Osteoblast (primary cell): Measurements from ENCODE around the gene RAD23A. TPM values are rescaled to one million over a fixed set of nuclear protein-coding genes. Genes with fewer than 3 reads are reported as not detected.

Source experiments
- DNase-seq: peaks from one replicate; pipeline ENCODE4 v3.0.0; 2011; ENCODE audit warnings: low spot score, mixed read lengths; ENCODE audit not compliant: insufficient read length; ENCODE audit errors: missing footprints
- H2AFZ ChIP-seq: 2 replicates; pipeline ENCODE4 v1.6.0; 2011; ENCODE audit warnings: mild to moderate bottlenecking, low read length
- H3K27ac ChIP-seq: 2 replicates; pipeline ENCODE4 v1.5.1; 2011; ENCODE audit warnings: mild to moderate bottlenecking, low read depth, low read length, moderate library complexity
- H3K27me3 ChIP-seq: 2 replicates; pipeline ENCODE4 v1.6.0; 2012; ENCODE audit warnings: mild to moderate bottlenecking, control low read depth, inconsistent platforms, low read length, moderate library complexity; ENCODE audit not compliant: insufficient read depth
- H3K36me3 ChIP-seq: 2 replicates; pipeline ENCODE4 v1.5.1; 2011; ENCODE audit warnings: mild to moderate bottlenecking, low read length, control low read depth, moderate library complexity; ENCODE audit not compliant: insufficient read depth
- H3K4me1 ChIP-seq: 2 replicates; pipeline ENCODE4 v1.5.1; 2011; ENCODE audit warnings: mild to moderate bottlenecking, low read length, control low read depth, moderate library complexity; ENCODE audit not compliant: insufficient read depth
- H3K4me2 ChIP-seq: 2 replicates; pipeline ENCODE4 v1.6.0; 2011; ENCODE audit warnings: mild to moderate bottlenecking, low read length; ENCODE audit not compliant: insufficient read depth
- H3K4me3 ChIP-seq: fragments of 200-600 bp; sonication (generic); 3 replicates; pipeline ENCODE4 v1.5.1; 2012; ENCODE audit warnings: mild to moderate bottlenecking, low read length, inconsistent platforms; ENCODE audit not compliant: insufficient read depth
- H3K79me2 ChIP-seq: 2 replicates; pipeline ENCODE4 v1.6.0; 2012; ENCODE audit warnings: mild to moderate bottlenecking, low read length, control low read depth, inconsistent platforms; ENCODE audit not compliant: insufficient read depth
- H3K9me3 ChIP-seq: 2 replicates; pipeline ENCODE4 v1.5.1; 2011; ENCODE audit warnings: low read depth, low read length, control low read depth
- H4K20me1 ChIP-seq: 2 replicates; pipeline ENCODE4 v1.6.0; 2012; ENCODE audit warnings: mild to moderate bottlenecking, low read length, control low read depth; ENCODE audit not compliant: insufficient read depth
- CTCF ChIP-seq: IDR thresholded peaks from 2 replicates; pipeline ENCODE4 v1.5.1; 2011; ENCODE audit warnings: mild to moderate bottlenecking, low read depth, low read length, moderate library complexity; ENCODE audit errors: extremely low read depth
- total RNA-seq: library from RNA; depleted of rRNA; stranded (reverse); fragments of >200 nt; gene quantifications from 2 replicates; pipeline ENCODE4 v1.2.3, GENCODE V29; 2012

RAD23A gene
- total RNA-seq, 1 donor, result 84.0 TPM

- H3K27ac ChIP-seq, result no peak overlapping the region
- DNase-seq, result peak; percentile 59
- no peak overlapping the region for H3K4me3 ChIP-seq
Measured at GRCh38 chr19:12984143-12984627, 38.5 kb downstream of the RAD23A start.

GRCh38 chr19:12984683-12985048, 39.0 kb downstream of the RAD23A start:
- no peak for TF ChIP-seq CTCF
- H2AFZ ChIP-seq, result peak overlapping the region; percentile 69
- H3K4me2 ChIP-seq, result peak overlapping the region; percentile 23

More at GRCh38 chr19:12984143-12984627, 38.5 kb downstream of the RAD23A start:
- no peaks in the 10 kb centered on the region for H3K9me3 ChIP-seq
- no peaks in the 10 kb centered on the region for H3K79me2 ChIP-seq
- no peak overlapping the region for H3K4me2 ChIP-seq
- no peaks in the 10 kb centered on the region for H4K20me1 ChIP-seq
- H3K27me3 ChIP-seq, result peaks cover 4% of the 10 kb centered on the region
- no peaks in the 10 kb centered on the region for H3K36me3 ChIP-seq
- no peak overlapping the region for H2AFZ ChIP-seq
- no peak for TF ChIP-seq CTCF
- H3K4me1 ChIP-seq, result peaks cover 16% of the 10 kb centered on the region

GRCh38 chr19:12985049-12985776, 39.6 kb downstream of the RAD23A start:
- H4K20me1 ChIP-seq, result no peaks in the 10 kb centered on the region
- H3K4me3 ChIP-seq, result no peak overlapping the region
- peaks cover 16% of the 10 kb centered on the region for H3K4me1 ChIP-seq
- H3K27ac ChIP-seq, result no peak overlapping the region
- TF ChIP-seq CTCF, result no peak
- H3K9me3 ChIP-seq, result no peaks in the 10 kb centered on the region
- DNase-seq, result peak; percentile 93
- no peaks in the 10 kb centered on the region for H3K36me3 ChIP-seq
- H2AFZ ChIP-seq, result peak overlapping the region; percentile 69
- peak overlapping the region; percentile 23 for H3K4me2 ChIP-seq
- H3K27me3 ChIP-seq, result peaks cover 4% of the 10 kb centered on the region
- H3K79me2 ChIP-seq, result no peaks in the 10 kb centered on the region

More at GRCh38 chr19:12984683-12985048, 39.0 kb downstream of the RAD23A start:
- Histone ChIP-seq H4K20me1 (no peaks in the 10 kb centered on the region), H3K9me3 (no peaks in the 10 kb centered on the region), H3K4me3 (no peak overlapping the region), H3K27me3 (peaks cover 4% of the 10 kb centered on the region), H3K4me1 (peaks cover 16% of the 10 kb centered on the region), H3K79me2 (no peaks in the 10 kb centered on the region), H3K27ac (no peak overlapping the region), H3K36me3 (no peaks in the 10 kb centered on the region)
- DNase-seq, result peak; percentile 71

GRCh38 chr19:12986726-12987125, 41.1 kb downstream of the RAD23A start:
- H3K4me2 ChIP-seq, result no peak overlapping the region
- H3K27me3 ChIP-seq, result peaks cover 4% of the 10 kb centered on the region
- H3K9me3 ChIP-seq, result no peaks in the 10 kb centered on the region
- no peak overlapping the region for H3K27ac ChIP-seq
- H3K79me2 ChIP-seq, result no peaks in the 10 kb centered on the region
- no peak for TF ChIP-seq CTCF
- peak; percentile 4 for DNase-seq
- H4K20me1 ChIP-seq, result no peaks in the 10 kb centered on the region
- H3K4me1 ChIP-seq, result peaks cover 16% of the 10 kb centered on the region
- H3K36me3 ChIP-seq, result no peaks in the 10 kb centered on the region
- H3K4me3 ChIP-seq, result no peak overlapping the region
- H2AFZ ChIP-seq, result no peak overlapping the region
